Loucy (cell line): ENCODE data around the gene PRDM12.

Experiments
- H2AFZ ChIP-seq: fragments of 200-600 bp; sonication (generic); 2 replicates; pipeline ENCODE4 v1.6.0; 2016; ENCODE audit warnings: antibody characterized with exemption, mild to moderate bottlenecking, low read length, moderate library complexity
- H3F3A ChIP-seq: fragments of 200-600 bp; 2 replicates; pipeline ENCODE4 v1.6.0; 2016; ENCODE audit warnings: antibody characterized with exemption, low read depth, mild to moderate bottlenecking
- H3K27me3 ChIP-seq: fragments of 200-600 bp; sonication (generic); 2 replicates; pipeline ENCODE4 v1.6.1; 2014; ENCODE audit warnings: low read length, mild to moderate bottlenecking; ENCODE audit not compliant: insufficient read depth, poor library complexity, severe bottlenecking
- H3K36me3 ChIP-seq: fragments of 200-600 bp; sonication (generic); 2 replicates; pipeline ENCODE4 v1.6.1; 2016; ENCODE audit warnings: low read length; ENCODE audit not compliant: insufficient read depth
- H3K4me1 ChIP-seq: fragments of 200-600 bp; sonication (generic); 2 replicates; pipeline ENCODE4 v1.5.1; 2014; ENCODE audit warnings: low read length, mild to moderate bottlenecking; ENCODE audit not compliant: insufficient read depth, poor library complexity, severe bottlenecking
- H3K4me2 ChIP-seq: fragments of 200-600 bp; sonication (generic); 2 replicates; pipeline ENCODE4 v1.6.0; 2014; ENCODE audit warnings: antibody characterized with exemption, low read length, low read depth, mild to moderate bottlenecking; ENCODE audit not compliant: poor library complexity, severe bottlenecking
- H3K4me3 ChIP-seq: fragments of 200-600 bp; sonication (generic); 2 replicates; pipeline ENCODE4 v1.5.1; 2014; ENCODE audit warnings: low read length, mild to moderate bottlenecking, mixed read lengths; ENCODE audit not compliant: poor library complexity, severe bottlenecking
- H3K79me2 ChIP-seq: fragments of 200-600 bp; sonication (generic); 2 replicates; pipeline ENCODE4 v1.6.1; 2014; ENCODE audit warnings: low read length; ENCODE audit not compliant: insufficient read depth
- H3K9ac ChIP-seq: fragments of 200-600 bp; sonication (generic); 2 replicates; pipeline ENCODE4 v1.6.0; 2014; ENCODE audit warnings: mild to moderate bottlenecking, low read depth, low read length, moderate library complexity; ENCODE audit not compliant: poor library complexity, severe bottlenecking
- H3K9me2 ChIP-seq: fragments of 200-600 bp; sonication (generic); replicated peaks from 2 replicates; pipeline ENCODE4 v1.6.1; 2016; ENCODE audit warnings: low read depth, low read length, mixed read lengths
- H3K9me3 ChIP-seq: fragments of 200-600 bp; sonication (generic); 2 replicates; pipeline ENCODE4 v1.6.1; 2014; ENCODE audit warnings: mild to moderate bottlenecking, antibody characterized with exemption, low read length, low read depth; ENCODE audit not compliant: insufficient read depth
- H4K20me1 ChIP-seq: fragments of 200-600 bp; sonication (generic); 2 replicates; pipeline ENCODE4 v1.6.0; 2014; ENCODE audit warnings: antibody characterized with exemption, low read length, mild to moderate bottlenecking; ENCODE audit not compliant: insufficient read depth, poor library complexity, severe bottlenecking
- CTCF ChIP-seq: fragments of 200-600 bp; sonication (generic); conservative IDR thresholded peaks from 2 replicates; pipeline ENCODE4 v1.5.1; 2014; ENCODE audit warnings: mild to moderate bottlenecking, antibody characterized with exemption, low read length
- EZH2phosphoT487 ChIP-seq: fragments of 200-600 bp; IDR thresholded peaks from 2 replicates; pipeline ENCODE4 v1.6.1; 2018; ENCODE audit warnings: antibody characterized with exemption, mild to moderate bottlenecking, moderate library complexity, borderline replicate concordance

PRDM12 gene

GRCh38 chr9:130664251-130665028, at the start of gene PRDM12:
PRDM12 (plus strand) TSS chr9:130664594; CDS start chr9:130664654, 60 bp downstream.
- Histone ChIP-seq H3K4me2 (no peak within 1 kb of the TSS), H4K20me1 (no peaks in the 10 kb centered on the region)

DNA sequence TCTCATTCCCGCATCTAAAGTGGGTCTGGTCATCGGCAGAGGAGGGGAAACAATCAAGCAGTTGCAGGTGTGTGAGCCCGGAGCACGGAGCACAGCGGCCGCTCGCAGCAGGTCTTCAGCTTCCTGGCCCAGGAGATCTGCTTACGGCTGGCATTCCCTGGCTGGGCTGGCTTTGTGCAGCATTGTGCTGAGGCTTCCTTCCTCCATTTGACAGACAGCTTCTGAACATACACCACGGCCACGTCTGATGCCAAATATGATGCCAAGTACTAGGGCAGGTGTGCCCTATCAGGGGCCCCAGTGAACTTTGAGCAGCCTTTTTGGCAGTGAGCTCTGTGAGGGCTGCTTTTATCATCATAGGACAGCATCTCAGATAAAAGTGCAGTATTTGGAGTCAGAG, 47.9 kb upstream of the PRDM12 start:
- Histone ChIP-seq H3K4me1 (no peaks in the 10 kb centered on the region), H3K9me2 (no peaks in the 10 kb centered on the region), H3K9me3 (no peaks in the 10 kb centered on the region), H3K36me3 (peaks cover 71% of the 10 kb centered on the region; the same call in 1 of the 2 replicates), H3K9ac (no peak overlapping the region), H3K27me3 (no peaks in the 10 kb centered on the region), H3K79me2 (no peaks in the 10 kb centered on the region), H3K4me2 (no peak overlapping the region), H3K4me3 (no peak overlapping the region), H4K20me1 (no peaks in the 10 kb centered on the region), H3F3A (no peaks in the 10 kb centered on the region), H2AFZ (no peak overlapping the region)
- TF ChIP-seq CTCF (no peak), EZH2phosphoT487 (no peak)

More at GRCh38 chr9:130664251-130665028, at the start of gene PRDM12:
- no peaks in the 10 kb centered on the region for H3F3A ChIP-seq
- H3K9me3 ChIP-seq: no peaks in the 10 kb centered on the region
- H2AFZ ChIP-seq: no peak within 1 kb of the TSS
- no peaks in the 10 kb centered on the region for H3K79me2 ChIP-seq
- H3K4me1 ChIP-seq: no peaks in the 10 kb centered on the region
- no peaks in the 10 kb centered on the region for H3K27me3 ChIP-seq
- H3K9me2 ChIP-seq: no peaks in the 10 kb centered on the region
- H3K4me3 ChIP-seq: no peak within 1 kb of the TSS
- no peak within 1 kb of the TSS for H3K9ac ChIP-seq
- H3K36me3 ChIP-seq: no peaks in the 10 kb centered on the region
- TF ChIP-seq EZH2phosphoT487 (no peak), CTCF (no peak)

GRCh38 chr9:130623466-130623865, 40.9 kb upstream of the PRDM12 start:
- TF ChIP-seq CTCF (no peak), EZH2phosphoT487 (no peak)
- peaks cover 47% of the 10 kb centered on the region; the same call in 1 of the 2 replicates for H3K36me3 ChIP-seq
- H3K9me2 ChIP-seq: no peaks in the 10 kb centered on the region
- H3K4me3 ChIP-seq: no peak overlapping the region
- no peaks in the 10 kb centered on the region for H3K79me2 ChIP-seq
- no peaks in the 10 kb centered on the region for H4K20me1 ChIP-seq
- H3K27me3 ChIP-seq: no peaks in the 10 kb centered on the region
- no peak overlapping the region for H3K4me2 ChIP-seq
- H3F3A ChIP-seq: no peaks in the 10 kb centered on the region
- no peak overlapping the region for H2AFZ ChIP-seq
- H3K9me3 ChIP-seq: no peaks in the 10 kb centered on the region
- no peaks in the 10 kb centered on the region for H3K4me1 ChIP-seq
- no peak overlapping the region for H3K9ac ChIP-seq
